Bronchial epithelial cell (primary cell): ENCODE data around the gene SHCBP1. TPM values are rescaled to one million over a fixed set of nuclear protein-coding genes. Genes with fewer than 3 reads are reported as not detected.
A peak's percentile ranks its signal among the peaks of the same experiment; 100 is the strongest.

Source experiments
- DNase-seq: peaks from one replicate; pipeline ENCODE4 v3.0.0-alpha.2; 2010; ENCODE audit warnings: low read depth
- FAIRE-seq: peaks from 2 replicates; lab custom pipeline; 2011; peaks lifted over from hg19 to GRCh38; lab: Jason Lieb, UNC
- H3K27me3 ChIP-seq: 2 replicates; pipeline ENCODE4 v1.5.1; 2011; ENCODE audit warnings: low read length; ENCODE audit not compliant: control insufficient read depth, insufficient read depth
- H3K36me3 ChIP-seq: 2 replicates; pipeline ENCODE4 v1.5.1; 2011; ENCODE audit warnings: low read length; ENCODE audit not compliant: control insufficient read depth, insufficient read depth
- H3K4me3 ChIP-seq: 2 replicates; pipeline ENCODE4 v1.5.1; 2011; ENCODE audit warnings: mild to moderate bottlenecking, low read depth, low read length, control low read depth
- total RNA-seq: library from RNA; depleted of rRNA; stranded (reverse); fragments of >200 nt; gene quantifications from 2 replicates; pipeline ENCODE4 v1.2.1, GENCODE V29; 2014
- TF ChIP-seq, protein P1 (sequence below): IDR thresholded peaks from 2 replicates; pipeline ENCODE4 v1.5.1; 2011; ENCODE audit warnings: mild to moderate bottlenecking, moderate library complexity, low read length, control low read depth, inconsistent platforms; ENCODE audit not compliant: insufficient read depth, severe bottlenecking

Gene SHCBP1
- total RNA-seq, 1 donor from 2014 or later: 1.3 TPM

DNA sequence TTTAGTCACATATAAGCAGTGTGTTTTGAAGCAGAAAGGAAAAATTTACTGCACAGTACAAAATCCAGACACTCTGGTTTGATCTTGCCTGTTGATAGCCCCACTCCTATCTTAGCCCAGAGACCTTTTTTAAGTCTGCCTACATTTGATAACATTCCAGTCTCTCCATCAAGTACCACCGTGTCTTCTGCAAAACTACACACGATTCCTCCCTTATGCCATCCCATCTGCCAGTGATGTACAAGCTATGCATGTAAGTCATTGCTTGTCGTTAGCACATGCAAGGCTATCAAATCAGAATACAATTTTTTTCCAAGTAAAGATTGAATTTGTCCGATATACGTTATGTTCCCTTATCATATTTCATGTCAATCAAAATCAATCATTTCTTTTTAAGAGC, 14.9 kb downstream of the SHCBP1 start:
- TF ChIP-seq, protein P1, sequence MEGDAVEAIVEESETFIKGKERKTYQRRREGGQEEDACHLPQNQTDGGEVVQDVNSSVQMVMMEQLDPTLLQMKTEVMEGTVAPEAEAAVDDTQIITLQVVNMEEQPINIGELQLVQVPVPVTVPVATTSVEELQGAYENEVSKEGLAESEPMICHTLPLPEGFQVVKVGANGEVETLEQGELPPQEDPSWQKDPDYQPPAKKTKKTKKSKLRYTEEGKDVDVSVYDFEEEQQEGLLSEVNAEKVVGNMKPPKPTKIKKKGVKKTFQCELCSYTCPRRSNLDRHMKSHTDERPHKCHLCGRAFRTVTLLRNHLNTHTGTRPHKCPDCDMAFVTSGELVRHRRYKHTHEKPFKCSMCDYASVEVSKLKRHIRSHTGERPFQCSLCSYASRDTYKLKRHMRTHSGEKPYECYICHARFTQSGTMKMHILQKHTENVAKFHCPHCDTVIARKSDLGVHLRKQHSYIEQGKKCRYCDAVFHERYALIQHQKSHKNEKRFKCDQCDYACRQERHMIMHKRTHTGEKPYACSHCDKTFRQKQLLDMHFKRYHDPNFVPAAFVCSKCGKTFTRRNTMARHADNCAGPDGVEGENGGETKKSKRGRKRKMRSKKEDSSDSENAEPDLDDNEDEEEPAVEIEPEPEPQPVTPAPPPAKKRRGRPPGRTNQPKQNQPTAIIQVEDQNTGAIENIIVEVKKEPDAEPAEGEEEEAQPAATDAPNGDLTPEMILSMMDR: no peak
- FAIRE-seq: peak; percentile 86
- H3K36me3 ChIP-seq: no peaks in the 10 kb centered on the region

DNA sequence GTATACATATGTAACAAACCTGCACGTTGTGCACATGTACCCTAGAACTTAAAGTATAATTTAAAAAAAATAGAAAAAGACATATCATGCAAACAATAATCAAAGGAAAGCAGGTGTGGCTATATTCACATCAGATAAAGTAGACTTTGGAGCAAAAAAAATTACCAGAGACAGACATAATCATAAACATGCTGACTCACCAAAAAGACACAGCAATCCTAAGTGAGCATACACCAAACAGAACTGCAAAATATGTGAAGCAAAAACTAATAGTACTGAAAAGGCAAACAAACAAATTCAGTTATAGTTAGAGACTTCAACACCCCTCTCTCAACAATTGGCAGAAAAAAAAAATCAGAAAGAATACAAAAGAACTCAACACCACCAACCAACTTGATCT, 29.9 kb downstream of the SHCBP1 start:
- FAIRE-seq (no peak), DNase-seq (no peak)
- TF ChIP-seq, protein P1: no peak
- Histone ChIP-seq H3K27me3 (no peaks in the 10 kb centered on the region), H3K4me3 (no peak overlapping the region), H3K36me3 (no peaks in the 10 kb centered on the region)

More for the DNA sequence above, 14.9 kb downstream of the SHCBP1 start:
- no peak for DNase-seq
- no peaks in the 10 kb centered on the region for H3K27me3 ChIP-seq
- H3K4me3 ChIP-seq: no peak overlapping the region

DNA sequence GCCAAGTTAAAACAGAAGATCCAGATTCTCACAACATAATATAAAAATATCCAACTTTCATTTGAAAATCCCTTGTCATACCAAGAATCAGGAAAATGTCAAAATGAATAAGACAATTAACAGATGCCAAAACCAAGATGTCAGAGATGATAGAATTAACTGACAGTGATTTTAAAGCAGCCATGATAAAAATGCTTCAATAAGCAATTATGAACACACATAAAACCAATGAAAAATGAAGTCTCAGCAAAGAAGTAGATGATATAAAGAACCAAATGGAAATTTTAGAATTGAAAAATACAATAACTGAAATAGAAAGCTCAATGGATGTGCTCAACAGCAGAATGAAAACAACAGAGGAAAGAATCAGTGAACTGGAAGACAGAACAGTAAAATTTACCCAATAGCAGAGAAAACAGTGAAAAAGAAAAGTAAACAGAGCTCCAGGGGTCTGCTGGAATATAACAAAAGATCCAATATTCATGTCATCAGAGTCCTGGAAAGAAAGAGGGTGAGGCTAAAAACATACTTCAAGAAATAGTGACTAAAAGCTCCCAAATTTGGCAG, 35.1 kb downstream of the SHCBP1 start:
- no peak for FAIRE-seq

GRCh38 chr16:46583036-46583435, 38.1 kb downstream of the SHCBP1 start:
- Histone ChIP-seq H3K36me3 (no peaks in the 10 kb centered on the region), H3K4me3 (no peak overlapping the region), H3K27me3 (no peaks in the 10 kb centered on the region)
- TF ChIP-seq, protein P1: no peak
- DNase-seq (no peak), FAIRE-seq (no peak)

More for the DNA sequence above, 35.1 kb downstream of the SHCBP1 start:
- Histone ChIP-seq H3K4me3 (no peak overlapping the region), H3K27me3 (no peaks in the 10 kb centered on the region), H3K36me3 (no peaks in the 10 kb centered on the region)
- DNase-seq: no peak
- TF ChIP-seq, protein P1: no peak

DNA sequence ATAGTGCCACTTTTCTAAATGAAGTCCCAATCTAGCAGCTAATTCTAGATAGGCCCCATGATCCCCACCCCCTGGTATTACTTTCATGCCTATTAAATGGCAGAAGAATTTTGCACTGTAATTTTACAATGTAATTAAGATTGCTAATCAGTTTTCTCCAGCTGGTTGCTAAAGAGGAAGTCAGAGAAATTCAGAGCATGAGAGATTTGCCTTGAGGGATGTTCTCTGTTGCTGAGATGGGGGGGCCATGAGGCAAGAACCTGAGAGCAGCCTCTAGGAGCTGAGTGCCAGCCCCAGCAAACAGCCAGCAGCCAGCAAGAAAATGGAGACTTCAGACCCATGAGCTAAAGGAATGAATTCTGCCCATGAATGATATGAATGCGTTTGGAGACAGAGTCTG, 38.9 kb downstream of the SHCBP1 start:
- TF ChIP-seq, protein P1: no peak

More for the DNA sequence above, 38.9 kb downstream of the SHCBP1 start:
- DNase-seq: no peak
- Histone ChIP-seq H3K4me3 (no peak overlapping the region), H3K27me3 (no peaks in the 10 kb centered on the region), H3K36me3 (no peaks in the 10 kb centered on the region)
- FAIRE-seq: no peak
